Thyroid gland (tissue), 4 donors: Measurements from ENCODE around the gene OLFM1.

Source experiments
- CTCF ChIP-seq, 6 experiments: fragments of 200-600 bp in 3 of 6; fragments of 450-650 bp in 3 of 6; sonication (generic) in 3 of 6; IDR thresholded peaks; one replicate each; pipeline ENCODE4 v1.5.1; 2016 to 2019; ENCODE audit warnings: antibody characterized with exemption in 6 of 6, mild to moderate bottlenecking in 2 of 6, inconsistent platforms in 1 of 6, moderate library complexity in 1 of 6
- POLR2A ChIP-seq, 2 donors: fragments of 450-650 bp; IDR thresholded peaks; one replicate each; pipeline ENCODE4 v1.6.1; 2017; ENCODE audit warnings: antibody characterized with exemption in 2 of 2, mild to moderate bottlenecking in 2 of 2, moderate library complexity in 1 of 2

GRCh38 chr9:135157856-135158563, 70.5 kb downstream of the OLFM1 start:
- TF ChIP-seq CTCF (IDR thresholded peaks at IDR 0.05): no peak
- TF ChIP-seq POLR2A (IDR thresholded peaks at IDR 0.05): no peak
